Right lobe of liver (tissue), 6 donors: ENCODE measurements around the gene MEX3A. TPM values are rescaled to one million over a fixed set of nuclear protein-coding genes. Genes with fewer than 3 reads are reported as not detected.

Experiments used
- ATAC-seq, 4 donors: fragments of 200-7000 bp; cut with Tn5 transposase; one replicate each; pipeline ENCODE4 v1.9.1; 2020; ENCODE audit warnings: mild to moderate bottlenecking in 4 of 4, moderate library complexity in 4 of 4
- DNase-seq, 3 donors: peaks; one replicate each; pipeline ENCODE4 v3.0.0-alpha.2; 2020
- H3K27ac ChIP-seq, 3 donors: fragments of 200-600 bp; one replicate each; pipeline ENCODE4 v1.8.0; 2022
- H3K27me3 ChIP-seq, 2 donors: fragments of 200-600 bp; one replicate each; pipeline ENCODE4 v1.8.0; 2022
- H3K36me3 ChIP-seq, 4 donors: fragments of 200-600 bp; sonication (generic) in 1 of 4; one replicate each; pipeline versions ENCODE4 v1.5.1 to v1.8.0; 2017 to 2022; ENCODE audit warnings: control low read depth in 1 of 4
- H3K4me1 ChIP-seq, 4 donors: fragments of 200-600 bp; sonication (generic) in 1 of 4; one replicate each; pipeline versions ENCODE4 v1.5.1 to v1.8.0; 2017 to 2022; ENCODE audit warnings: control low read depth in 1 of 4
- H3K4me3 ChIP-seq, 3 donors: fragments of 200-600 bp; one replicate each; pipeline ENCODE4 v1.8.0; 2022
- H3K9me3 ChIP-seq, 4 donors: fragments of 200-600 bp; sonication (generic) in 1 of 4; one replicate each; pipeline versions ENCODE4 v1.5.1 to v1.8.0; 2017 to 2022; ENCODE audit warnings: control low read depth in 1 of 4
- CTCF ChIP-seq, 4 donors: fragments of 200-600 bp in 3 of 4; fragments of 450-650 bp in 1 of 4; IDR thresholded peaks; one replicate each; pipeline versions ENCODE4 v1.5.1 to v1.8.0; 2016 to 2022; ENCODE audit warnings: antibody characterized with exemption in 4 of 4, mild to moderate bottlenecking in 2 of 4
- POLR2A ChIP-seq: fragments of 450-650 bp; IDR thresholded peaks from one replicate; pipeline ENCODE4 v1.6.1; 2017; ENCODE audit warnings: antibody characterized with exemption, mild to moderate bottlenecking
- WGBS: methylation state at CpG from one replicate; pipeline ENCODE4 v1.1.6; 2018; ENCODE audit warnings: low coverage, low lambda C conversion rate; ENCODE audit not compliant: insufficient coverage; ENCODE audit errors: missing lambda C conversion rate; 5-methylcytosine and 5-hydroxymethylcytosine counted together
- intact Hi-C, 2 donors: fragments of 100-400 bp; cut with DNase I; formaldehyde crosslinking; loops; one replicate each; pipeline versions ENCODE4 v1.11.2 to v1.14.1; 2022
- total RNA-seq, 6 experiments: library from RNA; depleted of rRNA in 2 of 6; stranded (reverse); fragments of >200 nt in 2 of 6; fragmentation: NEBNext Ultra II Directional in 3 of 6; extraction: Animal tissue kit (Norgen Biotek cat#: 25700) in 3 of 6; gene quantifications; one replicate each; pipeline versions ENCODE4 v1.1.0 to v1.2.4, GENCODE V29; 2016 to 2023
- donor health status: DM: no; HTN: yes; CAD: no.
- donor health status: DM: no; HTN: no; CAD: no.
- donor health status: DM: no; HTN: no; CAD: no.
- donor health status: DM: no; HTN: yes; CAD: no.
- donor health status: DM: no; HTN: yes; CAD: no.

The MEX3A gene
- total RNA-seq, 6 experiments from 2014 or later, result 0.35 to 1.4 (median 0.83) TPM

- peak overlapping the region; percentile 89 to 92 (median 91) for H3K27ac ChIP-seq
- H3K4me1 ChIP-seq, result peaks cover 0 to 47% (median 21%) of the 10 kb centered on the region in 4 donors
- no peaks in the 10 kb centered on the region for H3K36me3 ChIP-seq
- peak overlapping the region; percentile 95 to 99 (median 97) for H3K4me3 ChIP-seq
- no peaks in the 10 kb centered on the region for H3K9me3 ChIP-seq
- intact Hi-C loops, result no loop called here
- TF ChIP-seq POLR2A, result peak; percentile 53
- TF ChIP-seq CTCF (IDR thresholded peaks at IDR 0.05), result no peak
- ATAC-seq (peak; percentile 37 to 53 (median 51)), DNase-seq (peak; percentile 67 to 81 (median 79))
- 4% methylated on average over 8 of the region's 19 CpGs for WGBS
- H3K27me3 ChIP-seq, result no peaks in the 10 kb centered on the region
Observed at GRCh38 chr1:156115514-156116374, 33.5 kb upstream of the MEX3A start.

- DNase-seq (peak in 1 of 3 donors; percentile 68), ATAC-seq (peak; percentile 20 to 59 (median 56))
- peaks cover 0 to 39% (median 16%) of the 10 kb centered on the region in 4 donors for H3K4me1 ChIP-seq
- peak overlapping the region; percentile 89 to 92 (median 91) for H3K27ac ChIP-seq
- no peaks in the 10 kb centered on the region for H3K36me3 ChIP-seq
- H3K4me3 ChIP-seq, result peak overlapping the region; percentile 95 to 99 (median 97)
- TF ChIP-seq POLR2A (peak; percentile 47), CTCF (IDR thresholded peaks at IDR 0.05) (no peak)
- intact Hi-C loops, result no loop called here
- no peaks in the 10 kb centered on the region for H3K27me3 ChIP-seq
- WGBS, result 0% methylated on average over 10 of the region's 49 CpGs
- no peaks in the 10 kb centered on the region for H3K9me3 ChIP-seq
Observed at GRCh38 chr1:156114919-156115513, 32.8 kb upstream of the MEX3A start.

GRCh38 chr1:156114101-156114918, 32.0 kb upstream of the MEX3A start, which contains the start of gene LMNA:
TSS of gene LMNA (plus strand) at chr1:156114711. CDS start at chr1:156114919, 208 bp downstream.
- peak within 1 kb of the TSS; percentile 89 to 92 (median 91) for H3K27ac ChIP-seq
- TF ChIP-seq POLR2A, result peak; percentile 96
- no peak for TF ChIP-seq CTCF (IDR thresholded peaks at IDR 0.05)
- H3K36me3 ChIP-seq, result no peaks in the 10 kb centered on the region
- no peaks in the 10 kb centered on the region for H3K27me3 ChIP-seq
- WGBS, result 6% methylated on average over 12 of the region's 37 CpGs
- DNase-seq (peak; percentile 92 to 95 (median 94)), ATAC-seq (peak; percentile 74 to 85 (median 82))
- H3K9me3 ChIP-seq, result no peaks in the 10 kb centered on the region
- H3K4me1 ChIP-seq, result peaks cover 0 to 32% (median 13%) of the 10 kb centered on the region in 4 donors
- intact Hi-C loops, result no loop called here
- peak within 1 kb of the TSS; percentile 95 to 99 (median 97) for H3K4me3 ChIP-seq

GRCh38 chr1:156113282-156113950, 31.2 kb upstream of the MEX3A start:
- no peaks in the 10 kb centered on the region for H3K9me3 ChIP-seq
- H3K27me3 ChIP-seq, result no peaks in the 10 kb centered on the region
- DNase-seq (no peak), ATAC-seq (no peak)
- TF ChIP-seq CTCF (IDR thresholded peaks at IDR 0.05) (no peak), POLR2A (no peak)
- WGBS, result 66% methylated on average over 2 of the region's 4 CpGs
- no peaks in the 10 kb centered on the region for H3K36me3 ChIP-seq
- peak overlapping the region in 2 of 3 donors; percentile 31 to 92 for H3K27ac ChIP-seq
- peaks cover 0 to 23% (median 9%) of the 10 kb centered on the region in 4 donors for H3K4me1 ChIP-seq
- intact Hi-C loops, result no loop called here
- no peak overlapping the region for H3K4me3 ChIP-seq
